Measurements from ENCODE around the gene MEIOSIN. TPM values are rescaled to one million over a fixed set of nuclear protein-coding genes. Genes with fewer than 3 reads are reported as not detected.

Gene MEIOSIN
- total RNA-seq, 1 donor from 2014 or later = not detected

- DNase-seq (no peak), ATAC-seq (no peak)
- intact Hi-C loops (cut with micrococcal nuclease) = no loop called here
These were observed 40.1 kb downstream of the MEIOSIN start for GRCh38 chr19:45773384-45773783.

GRCh38 chr19:45774765-45775164 lies 41.5 kb downstream of the MEIOSIN start:
- ATAC-seq = no peak
- intact Hi-C loops (cut with micrococcal nuclease) = no loop called here
- no peak for DNase-seq

GRCh38 chr19:45777395-45777961 lies 44.2 kb downstream of the MEIOSIN start:
- DNase-seq (no peak), ATAC-seq (no peak)
- intact Hi-C loops (cut with micrococcal nuclease) = no loop called here

GRCh38 chr19:45778010-45778661 lies 44.9 kb downstream of the MEIOSIN start:
- intact Hi-C loops (cut with micrococcal nuclease) = no loop called here
- DNase-seq = no peak

GRCh38 chr19:45779231-45780145 lies 46.2 kb downstream of the MEIOSIN start:
- intact Hi-C loops (cut with micrococcal nuclease) = no loop called here
- ATAC-seq = peak; percentile 37

More at GRCh38 chr19:45778010-45778661, 44.9 kb downstream of the MEIOSIN start:
- no peak for ATAC-seq

GRCh38 chr19:45780146-45780447 lies 46.9 kb downstream of the MEIOSIN start:
- DNase-seq (no peak), ATAC-seq (no peak)
- intact Hi-C loops (cut with micrococcal nuclease) = no loop called here

More at GRCh38 chr19:45779231-45780145, 46.2 kb downstream of the MEIOSIN start:
- DNase-seq = peak; percentile 85

GRCh38 chr19:45780448-45781213 lies 47.4 kb downstream of the MEIOSIN start:
- intact Hi-C loops (cut with micrococcal nuclease) = no loop called here
- DNase-seq = no peak
- no peak for ATAC-seq

GRCh38 chr19:45781214-45782161 lies 48.2 kb downstream of the MEIOSIN start:
- intact Hi-C loops (cut with micrococcal nuclease) = no loop called here
- DNase-seq (no peak), ATAC-seq (peak; percentile 6)

- DNase-seq = peak; percentile 80
- peak; percentile 75 for ATAC-seq
- intact Hi-C loops (cut with micrococcal nuclease) = no loop called here
These were observed 49.0 kb downstream of the MEIOSIN start, which contains the start of gene DMPK for GRCh38 chr19:45782162-45782691. Gene DMPK (minus strand): TSS chr19:45782490. CDS start chr19:45782352, 138 bp downstream.

- ATAC-seq (peak; percentile 76), DNase-seq (peak; percentile 91)
- intact Hi-C loops (cut with micrococcal nuclease) = no loop called here
These were observed 49.9 kb downstream of the MEIOSIN start for GRCh38 chr19:45782820-45783785.

GRCh38 chr19:45784096-45784495 lies 50.9 kb downstream of the MEIOSIN start:
- intact Hi-C loops (cut with micrococcal nuclease) = no loop called here
- ATAC-seq = no peak

GRCh38 chr19:45785097-45785496 lies 51.9 kb downstream of the MEIOSIN start:
- intact Hi-C loops (cut with micrococcal nuclease) = no loop called here
- ATAC-seq (no peak), DNase-seq (no peak)

More at GRCh38 chr19:45784096-45784495, 50.9 kb downstream of the MEIOSIN start:
- DNase-seq = no peak

- no peak for DNase-seq
- intact Hi-C loops (cut with micrococcal nuclease) = no loop called here
- ATAC-seq = no peak
These were observed 52.7 kb downstream of the MEIOSIN start for GRCh38 chr19:45785781-45786532.

- intact Hi-C loops (cut with micrococcal nuclease) = no loop called here
- no peak for DNase-seq
- ATAC-seq = no peak
These were observed 53.3 kb downstream of the MEIOSIN start for GRCh38 chr19:45786533-45786894.

- intact Hi-C loops (cut with micrococcal nuclease) = no loop called here
- DNase-seq = no peak
- ATAC-seq = peak; percentile 42
These were observed 56.0 kb downstream of the MEIOSIN start for GRCh38 chr19:45789035-45789786.

GRCh38 chr19:45790942-45791341 lies 57.7 kb downstream of the MEIOSIN start:
- DNase-seq = no peak
- intact Hi-C loops (cut with micrococcal nuclease) = no loop called here
- no peak for ATAC-seq

All from left ventricle myocardium superior (tissue), 1 donor.